Raji (cell line): ENCODE measurements around the gene OLA1.

Source experiments
- POLR2A ChIP-seq: IDR thresholded peaks from 2 replicates; pipeline ENCODE4 v1.6.1; 2011; ENCODE audit warnings: low read depth, low read length, control low read depth; ENCODE audit not compliant: insufficient read depth

The OLA1 gene

GRCh38 chr2:174236429-174236828, 11.9 kb downstream of the OLA1 start:
- no peak for TF ChIP-seq POLR2A

GRCh38 chr2:174235680-174236079, 12.7 kb downstream of the OLA1 start:
- TF ChIP-seq POLR2A, result no peak

GRCh38 chr2:174233771-174234275, 14.5 kb downstream of the OLA1 start:
- no peak for TF ChIP-seq POLR2A

GRCh38 chr2:174227748-174228147, 20.6 kb downstream of the OLA1 start:
- TF ChIP-seq POLR2A, result no peak

GRCh38 chr2:174224665-174225288, 23.6 kb downstream of the OLA1 start:
- TF ChIP-seq POLR2A, result no peak

GRCh38 chr2:174224125-174224524, 24.2 kb downstream of the OLA1 start:
- TF ChIP-seq POLR2A, result no peak

GRCh38 chr2:174223388-174223787, 24.9 kb downstream of the OLA1 start:
- no peak for TF ChIP-seq POLR2A

- no peak for TF ChIP-seq POLR2A
These were observed 26.2 kb downstream of the OLA1 start for GRCh38 chr2:174222154-174222553.

- TF ChIP-seq POLR2A, result no peak
These were observed 29.0 kb downstream of the OLA1 start for GRCh38 chr2:174219321-174219720.

- TF ChIP-seq POLR2A, result no peak
These were observed 29.6 kb downstream of the OLA1 start for GRCh38 chr2:174218773-174219172.

GRCh38 chr2:174217869-174218268, 30.5 kb downstream of the OLA1 start:
- no peak for TF ChIP-seq POLR2A

- TF ChIP-seq POLR2A, result no peak
These were observed 36.4 kb downstream of the OLA1 start for GRCh38 chr2:174211954-174212353.

- TF ChIP-seq POLR2A, result no peak
These were observed 37.5 kb downstream of the OLA1 start for GRCh38 chr2:174210862-174211261.

- TF ChIP-seq POLR2A, result no peak
These were observed 39.0 kb downstream of the OLA1 start for GRCh38 chr2:174209325-174209724.

- no peak for TF ChIP-seq POLR2A
These were observed 40.3 kb downstream of the OLA1 start for GRCh38 chr2:174208026-174208425.

- TF ChIP-seq POLR2A, result no peak
These were observed 42.8 kb downstream of the OLA1 start for GRCh38 chr2:174205562-174205961.

- no peak for TF ChIP-seq POLR2A
These were observed 46.1 kb downstream of the OLA1 start for GRCh38 chr2:174202188-174202587.
